Motor neuron (in vitro differentiated cells): ENCODE data around the gene FAM236B. TPM values are rescaled to one million over a fixed set of nuclear protein-coding genes. Genes with fewer than 3 reads are reported as not detected.
"Not testable (repeated sequence)": the region's sequence is repeated elsewhere in the genome, so short reads cannot be mapped to it uniquely, and the experiment has no call there.

Experiments
- ATAC-seq, 8 experiments: fragments of 200-7000 bp; cut with Tn5 transposase; replicated peaks in 6 of 8; 2 replicates each; pipeline ENCODE4 v1.8.0; 2021; ENCODE audit warnings: mild to moderate bottlenecking in 8 of 8, moderate library complexity in 8 of 8
- H3K27ac ChIP-seq, 2 donors: fragments of 250-450 bp; sonication (Bioruptor Pico); 2 replicates each; pipeline ENCODE4 v1.9.0; 2021; ENCODE audit warnings: antibody characterized with exemption in 2 of 2, mild to moderate bottlenecking in 2 of 2, moderate library complexity in 1 of 2
- H3K4me1 ChIP-seq, 2 donors: fragments of 250-450 bp; sonication (Bioruptor Pico); replicated peaks in 1 of 2; 2 replicates each; pipeline ENCODE4 v1.6.1; 2021; ENCODE audit warnings: antibody characterized with exemption in 2 of 2, mild to moderate bottlenecking in 2 of 2, moderate library complexity in 1 of 2
- H3K4me3 ChIP-seq, 5 donors: fragments of 250-450 bp; sonication (Bioruptor Pico); 2 replicates each; pipeline ENCODE4 v1.9.0; 2021; ENCODE audit warnings: antibody characterized with exemption in 5 of 5, mild to moderate bottlenecking in 5 of 5, moderate library complexity in 4 of 5
- WGBS, 10 experiments: fragments of 450-650 bp; shearing (Covaris generic); methylation state at CpG; one replicate each; pipeline ENCODE4 v1.0.0; 2022; 5-methylcytosine and 5-hydroxymethylcytosine counted together
- in situ Hi-C, 9 experiments: fragments of 400-800 bp; cut with MboI; loops; one replicate each; pipeline ENCODE4 v1.15.0; 2021; ENCODE audit warnings: low sequenced_read_pairs in 9 of 9, low pct_unique_long_range_greater_than_20kb in 2 of 9; ENCODE audit not compliant: unreplicated experiment in 9 of 9
- total RNA-seq, 8 experiments: library from RNA; unstranded; fragments of 300-600 nt; gene quantifications; 2 replicates each; pipeline versions ENCODE4 v1.2.3 to v1.2.4, GENCODE V29; 2022

FAM236B gene
- total RNA-seq, 8 experiments from 2014 or later, result not detected

- H3K4me3 ChIP-seq, in situ Hi-C loops, ATAC-seq, H3K27ac ChIP-seq, H3K4me1 ChIP-seq: not testable (repeated sequence)
- WGBS, 10 experiments, result 60 to 100% methylated on average over 1 of the region's 8 CpGs; no CpG with 5 or more reads in 8 of the 10 experiments
These were observed 48.8 kb downstream of the FAM236B start for GRCh38 chrX:72733636-72734035.

Other genes starting within 250 kb of the FAM236B start
- gene HDAC8, start 209.8 kb downstream of the FAM236B start, total RNA-seq, result 10 to 100 TPM; 19.2 to 62.9 (median 27.5) TPM
- gene PHKA1, start 68.4 kb downstream of the FAM236B start, total RNA-seq, result 1 to 10 TPM in 7 of 8 experiments, under 1 TPM in 1; 0.38 to 7.1 (median 3.4) TPM
- gene DMRTC1B, start 5.8 kb downstream of the FAM236B start, total RNA-seq, result 1 to 10 TPM in 2 of 8 experiments, under 1 TPM in 3, not detected in 3; 0.22 to 1.4 (median 0.78) TPM
- not detected for gene FAM236D, start 25.6 kb upstream of the FAM236B start, total RNA-seq
- gene FAM236C, start 130.0 kb upstream of the FAM236B start, total RNA-seq, result not detected
- gene FAM236A, start 155.5 kb upstream of the FAM236B start, total RNA-seq, result not detected
- gene DMRTC1, start 161.2 kb upstream of the FAM236B start, total RNA-seq, result under 1 TPM in 3 of 8 experiments, not detected in 5; 0.19 to 0.63 (median 0.23) TPM
- 1 to 10 TPM in 3 of 8 experiments, under 1 TPM in 5; 0.15 to 1.4 (median 0.84) TPM for gene PABPC1L2B, start 220.3 kb upstream of the FAM236B start, total RNA-seq